GM19239 (cell line): ENCODE data around the gene DLD.

Experiments
- DNase-seq: peaks from one replicate; pipeline ENCODE4 v3.0.0; 2011; ENCODE audit warnings: low spot score; ENCODE audit not compliant: insufficient read length
- FAIRE-seq: peaks from 2 replicates; lab custom pipeline; 2011; peaks lifted over from hg19 to GRCh38; lab: Jason Lieb, UNC

The DLD gene

DNA sequence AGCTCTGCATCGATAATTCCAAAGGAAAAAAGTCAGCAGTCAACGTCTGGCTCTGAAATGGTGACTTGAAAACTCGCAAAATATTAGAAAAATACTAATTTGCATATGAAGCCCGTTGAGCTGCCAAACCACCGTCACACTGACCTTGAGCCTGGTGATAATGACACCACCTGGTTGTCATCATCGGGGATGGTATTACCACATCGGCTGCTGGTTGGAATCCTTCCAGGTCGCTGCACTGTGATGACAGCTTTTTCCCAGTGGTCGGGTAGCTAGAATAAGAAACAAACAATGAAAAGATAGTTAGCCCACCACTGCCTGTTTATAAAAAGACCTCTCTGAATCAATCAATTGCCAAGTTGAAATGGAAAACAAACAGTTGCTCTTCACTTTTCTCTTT is 70.4 kb downstream of the DLD start:
- DNase-seq (no peak), FAIRE-seq (no peak)

GRCh38 chr7:107962817-107963216 is 71.8 kb downstream of the DLD start:
- no peak for DNase-seq
- no peak for FAIRE-seq

DNA sequence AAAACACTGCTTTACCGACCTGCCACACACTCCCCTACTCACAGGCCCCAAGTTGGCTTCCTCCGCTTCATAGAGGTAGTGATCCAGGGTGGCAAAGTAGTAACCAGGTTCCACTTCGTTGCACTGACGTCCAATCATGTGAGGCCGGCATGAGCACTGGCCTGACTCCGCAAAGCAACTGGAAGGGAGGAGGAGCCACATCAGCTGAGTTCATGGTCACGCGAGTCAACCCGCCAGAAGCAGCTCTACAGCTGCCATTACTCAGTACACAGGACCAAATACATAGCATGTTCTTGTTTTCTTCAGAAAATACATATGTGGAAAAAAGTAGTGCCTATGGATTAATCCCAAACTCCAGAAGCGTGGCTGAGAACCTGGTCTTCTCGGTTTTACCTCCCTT is 73.5 kb downstream of the DLD start:
- DNase-seq (no peak), FAIRE-seq (no peak)

DNA sequence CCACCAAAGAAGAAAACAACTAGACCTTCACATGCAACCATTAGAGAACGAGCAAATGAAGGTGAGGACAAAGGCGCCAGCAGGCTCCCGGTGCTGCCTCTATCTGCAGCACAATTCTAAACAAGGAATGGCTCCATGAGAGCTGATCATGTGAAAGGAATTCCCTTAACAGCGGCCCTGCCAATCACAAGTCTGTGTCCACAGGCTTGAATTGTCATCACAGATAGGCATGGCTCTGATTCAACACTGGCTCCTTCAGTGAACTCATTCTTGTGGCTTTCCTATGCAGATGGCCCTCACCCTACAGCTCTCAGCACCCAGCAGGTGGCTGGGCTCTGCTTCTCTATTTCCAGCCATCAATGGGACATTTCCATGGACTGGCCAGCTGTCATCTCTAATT is 75.7 kb downstream of the DLD start:
- DNase-seq: no peak
- FAIRE-seq: no peak

DNA sequence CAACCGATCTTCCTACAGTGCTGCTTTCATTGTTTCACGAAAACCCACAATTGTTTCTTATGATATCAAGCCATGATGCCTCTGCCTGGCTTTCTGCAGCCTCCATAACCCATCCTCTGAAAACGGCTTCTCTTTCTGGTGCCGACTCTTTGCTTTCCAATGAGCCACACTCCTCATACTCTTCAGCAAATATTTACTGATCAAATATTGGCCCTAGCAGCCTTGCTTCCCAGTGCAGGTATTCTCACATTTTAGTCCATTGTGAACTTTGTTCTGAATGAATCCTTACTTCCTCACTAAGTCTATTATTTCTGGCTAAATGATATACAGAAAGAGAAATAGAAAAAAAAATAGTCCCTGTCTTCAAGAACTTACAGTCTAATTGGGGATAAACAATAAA is 76.4 kb downstream of the DLD start:
- DNase-seq: no peak
- no peak for FAIRE-seq

- FAIRE-seq (no peak), DNase-seq (no peak)
These were observed 77.5 kb downstream of the DLD start for GRCh38 chr7:107968449-107968848.

DNA sequence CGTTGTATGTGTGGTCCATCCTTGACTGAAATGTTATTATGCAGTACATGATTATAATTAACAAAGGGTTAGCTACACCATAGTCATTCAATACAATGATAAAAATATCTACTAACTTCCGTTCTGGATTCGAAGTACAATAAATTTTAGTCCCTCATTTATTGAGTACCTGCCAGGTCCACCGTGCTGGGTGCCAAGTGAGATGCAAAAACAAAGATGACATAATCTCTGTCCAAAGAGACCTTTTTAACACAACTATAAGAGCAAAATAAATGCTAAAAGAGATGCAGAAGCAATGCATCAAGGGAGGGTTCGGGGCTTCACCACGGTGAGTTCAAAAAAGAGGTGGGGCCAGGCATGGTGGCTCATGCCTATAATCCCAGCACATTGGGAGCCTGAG is 78.9 kb downstream of the DLD start:
- DNase-seq (no peak), FAIRE-seq (no peak)
